Measurements from ENCODE around the gene BAG3.

DNA sequence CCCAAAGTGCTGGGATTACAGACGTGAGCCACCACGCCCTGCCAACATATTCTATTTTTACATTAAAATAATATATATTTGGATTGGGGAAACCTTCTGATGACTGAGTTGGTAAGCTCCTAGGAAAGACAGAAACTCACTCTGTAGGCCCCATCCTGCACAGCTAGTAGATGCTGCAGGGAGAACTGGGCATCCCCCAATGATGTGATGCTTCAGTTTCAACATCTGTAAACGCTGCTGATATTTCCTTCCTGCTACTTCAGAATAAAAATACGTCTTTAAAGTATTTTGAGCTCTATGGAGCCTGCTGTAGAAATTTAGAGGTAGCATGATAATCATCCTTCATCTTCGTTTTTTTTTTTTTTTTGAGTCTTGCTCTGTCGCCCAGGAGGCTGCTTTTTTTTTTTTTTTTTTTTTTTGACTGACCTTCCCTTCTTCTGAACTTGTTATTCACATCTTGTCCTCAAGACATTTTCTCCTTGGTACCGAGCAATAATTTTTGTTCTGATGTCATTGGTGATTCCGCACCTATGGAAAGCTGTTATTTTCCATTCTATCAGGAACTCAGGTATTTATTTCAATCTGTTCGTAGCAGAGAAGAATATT lies 52.8 kb downstream of the BAG3 start:
- TF ChIP-seq EZH2 (IDR thresholded peaks at IDR 0.05; ENCODE audit: insufficient read depth, poor library complexity, severe bottlenecking) (no peak), EZH2phosphoT487 (IDR thresholded peaks at IDR 0.05; ENCODE audit: insufficient read depth, low read depth) (no peak)
